HG03469 (cell line): ENCODE data around the gene CD59.
"Not testable (repeated sequence)": the region's sequence is repeated elsewhere in the genome, so short reads cannot be mapped to it uniquely, and the experiment has no call there.

Source experiments
- ATAC-seq: cut with Tn5 transposase; IDR thresholded peaks from one replicate; pipeline ENCODE4 v1.9.1; 2021; ENCODE audit warnings: mild to moderate bottlenecking, moderate library complexity, moderate number of reproducible peaks; ENCODE audit not compliant: unreplicated experiment

CD59 gene

DNA sequence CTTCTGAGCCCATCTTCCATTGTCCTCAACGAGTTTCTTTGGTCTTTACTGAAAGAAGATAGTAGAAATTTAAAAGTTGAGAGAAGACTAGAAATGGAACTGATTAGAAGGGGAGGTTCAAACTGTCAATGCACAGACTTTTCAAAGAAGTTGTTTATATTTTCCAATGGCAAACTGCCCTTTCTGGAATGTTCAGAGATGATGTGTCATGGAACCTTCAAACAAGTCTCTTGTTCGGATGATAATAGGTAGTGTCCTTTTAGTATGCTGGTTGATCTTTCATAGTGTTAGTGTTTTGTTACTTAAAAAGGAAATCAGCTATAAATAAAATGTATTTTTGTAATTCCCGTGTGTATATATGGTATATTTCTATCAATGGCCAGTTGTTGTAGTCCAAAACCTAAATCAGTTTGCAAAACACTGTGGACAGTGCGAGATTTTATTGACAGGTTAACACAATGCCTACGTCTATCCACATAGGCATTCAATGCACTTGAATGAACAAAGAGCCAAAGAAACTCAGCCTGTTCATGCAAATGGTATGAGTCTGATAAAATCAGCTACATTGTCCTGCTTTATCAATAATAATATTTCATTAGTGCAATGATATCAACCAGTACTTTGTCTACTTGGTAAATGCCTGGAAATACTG lies 66.5 kb downstream of the CD59 start:
- ATAC-seq: no peak

DNA sequence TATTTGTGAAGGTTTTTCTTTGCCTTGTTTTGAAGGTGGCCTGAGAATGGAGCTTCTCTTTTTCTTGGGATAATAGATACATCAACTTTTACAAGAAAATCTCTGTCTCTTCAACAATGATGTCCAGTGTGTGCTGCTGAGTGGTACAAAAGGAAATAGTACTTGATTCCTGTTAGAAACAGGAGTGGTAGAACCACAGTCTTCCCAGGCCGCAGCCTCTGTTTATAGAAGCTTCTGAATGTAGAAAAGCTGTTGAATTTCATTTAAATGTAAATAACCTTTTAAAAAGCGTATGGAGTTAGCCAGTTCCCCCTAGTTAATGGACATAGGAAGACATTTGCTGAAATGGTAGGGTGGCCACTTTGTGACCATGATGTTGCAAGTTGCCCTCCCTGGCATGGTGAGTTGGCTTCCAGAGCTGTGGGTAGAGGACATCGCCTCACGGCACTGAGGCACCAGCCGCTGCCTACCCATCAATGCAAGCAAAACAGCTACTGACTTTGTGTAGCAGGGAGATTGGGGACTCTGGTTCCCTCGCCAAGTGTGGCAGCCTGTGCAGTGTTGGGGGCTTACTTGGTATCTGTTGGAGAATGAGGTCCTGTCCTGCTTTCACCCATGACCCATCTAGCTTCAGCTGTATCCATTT lies 67.1 kb downstream of the CD59 start:
- ATAC-seq: no peak

DNA sequence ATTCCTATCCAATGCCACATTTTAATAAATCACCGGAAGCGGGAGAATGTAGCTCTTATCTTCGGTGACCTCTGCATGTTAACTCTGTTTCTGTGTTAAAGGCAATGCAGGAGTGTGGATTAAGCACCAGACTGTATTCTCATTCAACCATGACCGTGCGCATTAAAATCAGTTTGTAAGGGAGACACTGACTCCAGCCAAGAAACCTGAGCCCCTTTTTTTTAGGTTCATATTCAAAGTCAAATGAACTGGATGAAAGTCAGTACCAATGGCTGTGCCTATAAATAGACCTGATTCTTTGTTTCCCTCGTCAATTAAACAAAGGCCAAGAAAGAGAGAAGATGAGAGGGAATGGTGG lies 67.8 kb downstream of the CD59 start:
- ATAC-seq: no peak

DNA sequence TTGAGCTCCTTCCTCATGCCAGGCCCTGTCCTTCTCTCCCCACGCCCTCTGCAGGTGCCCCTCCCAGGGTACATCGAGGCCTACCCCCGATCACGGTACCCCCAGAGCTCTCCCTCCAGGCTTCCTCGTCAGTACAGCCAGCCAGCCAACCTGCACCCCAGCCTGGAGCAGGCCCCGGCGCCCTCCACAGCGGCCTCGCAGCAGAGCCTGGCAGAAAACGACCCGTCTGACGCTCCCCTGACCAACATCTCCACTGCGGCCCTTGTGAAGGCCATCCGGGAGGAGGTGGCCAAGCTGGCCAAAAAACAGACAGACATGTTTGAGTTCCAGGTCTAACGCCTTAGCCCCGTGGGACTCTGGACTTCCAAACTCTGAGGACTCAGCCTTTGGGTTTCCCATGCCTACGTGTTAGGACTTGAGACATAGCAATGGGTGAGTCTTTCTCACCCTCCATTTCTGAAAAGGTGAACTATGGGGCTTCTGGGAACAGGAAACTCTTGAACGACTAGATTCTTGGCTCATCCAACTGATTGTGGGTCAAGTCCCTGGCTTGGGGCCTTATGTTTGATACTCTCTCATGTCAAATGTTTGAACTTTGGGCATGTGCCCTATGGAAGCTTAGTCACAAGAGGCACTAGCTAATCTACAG lies 68.3 kb downstream of the CD59 start:
- no peak for ATAC-seq

DNA sequence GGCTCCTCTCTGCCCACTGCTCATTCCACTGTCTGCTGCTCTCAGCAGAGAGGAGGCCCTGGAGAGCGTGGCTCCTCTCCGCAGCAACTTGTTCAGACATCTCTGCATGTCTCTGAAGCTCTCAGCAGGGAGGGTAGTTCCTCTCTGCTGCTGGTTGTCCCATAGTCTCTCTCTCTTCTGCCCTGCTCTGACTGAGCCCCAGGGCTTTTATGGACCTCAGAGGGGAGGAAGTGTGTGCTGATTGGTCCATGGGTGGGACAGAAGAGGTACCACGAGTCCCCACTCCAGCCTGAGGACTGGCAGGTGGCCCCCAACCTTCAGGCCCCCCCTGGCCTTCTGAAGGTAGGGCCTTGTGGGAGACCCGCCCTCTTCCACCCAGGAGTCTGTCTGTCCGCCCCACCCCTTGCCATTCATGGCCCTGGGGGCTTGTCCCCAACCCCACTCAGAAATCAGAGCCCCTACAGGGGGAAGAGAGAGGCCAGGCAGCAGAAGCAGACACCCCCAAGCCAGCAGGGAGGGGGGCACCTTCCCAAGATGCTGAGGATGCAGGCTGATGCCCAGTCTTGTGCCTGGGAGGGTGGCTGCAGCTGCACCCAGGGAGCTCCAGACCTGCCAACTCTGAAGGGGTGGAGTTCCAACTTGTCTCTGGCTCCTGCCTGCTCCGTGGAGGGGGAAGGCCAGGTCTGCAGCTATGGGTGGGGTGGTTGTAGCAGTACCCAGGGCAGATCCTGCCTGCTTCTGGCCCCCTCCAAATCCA lies 70.7 kb downstream of the CD59 start:
- ATAC-seq: no peak

DNA sequence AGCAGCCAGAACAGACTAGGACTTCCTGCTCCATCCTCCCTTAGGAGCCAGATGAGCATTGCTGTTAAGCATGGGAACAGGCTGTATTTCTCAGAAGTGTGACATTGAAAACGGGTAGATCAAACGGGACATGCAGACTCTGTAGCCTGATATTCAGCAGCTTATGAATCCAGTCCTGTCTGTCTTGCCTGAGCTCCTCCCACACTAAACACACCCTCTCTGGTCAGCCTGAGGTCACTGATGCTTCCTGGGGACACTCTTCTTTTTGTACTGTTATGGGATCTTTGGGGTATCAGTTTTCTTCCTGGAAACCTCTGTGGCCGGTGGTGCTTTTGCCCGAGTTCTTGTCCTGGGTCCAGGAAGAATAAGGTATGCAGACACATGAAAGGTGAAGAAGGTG lies 71.4 kb downstream of the CD59 start:
- no peak for ATAC-seq

DNA sequence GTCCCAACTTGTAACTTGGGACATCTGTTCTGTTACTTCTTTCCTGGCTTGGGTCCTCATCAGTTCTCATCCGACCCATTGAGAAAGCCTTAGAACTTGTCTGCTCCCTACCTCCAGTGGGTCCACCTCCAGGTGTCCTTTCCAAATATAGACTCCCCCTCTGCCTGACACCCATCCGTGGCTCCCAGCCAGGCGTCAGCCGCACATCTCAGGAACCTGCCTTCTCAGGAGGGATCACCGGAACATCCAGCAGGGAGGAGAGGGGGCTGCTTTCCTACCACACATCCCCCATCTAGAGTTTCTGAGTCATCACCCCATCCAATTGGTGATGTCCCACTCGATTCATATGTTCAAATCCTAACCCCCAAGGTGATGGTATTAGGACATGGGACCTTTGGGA lies 72.1 kb downstream of the CD59 start:
- no peak for ATAC-seq

DNA sequence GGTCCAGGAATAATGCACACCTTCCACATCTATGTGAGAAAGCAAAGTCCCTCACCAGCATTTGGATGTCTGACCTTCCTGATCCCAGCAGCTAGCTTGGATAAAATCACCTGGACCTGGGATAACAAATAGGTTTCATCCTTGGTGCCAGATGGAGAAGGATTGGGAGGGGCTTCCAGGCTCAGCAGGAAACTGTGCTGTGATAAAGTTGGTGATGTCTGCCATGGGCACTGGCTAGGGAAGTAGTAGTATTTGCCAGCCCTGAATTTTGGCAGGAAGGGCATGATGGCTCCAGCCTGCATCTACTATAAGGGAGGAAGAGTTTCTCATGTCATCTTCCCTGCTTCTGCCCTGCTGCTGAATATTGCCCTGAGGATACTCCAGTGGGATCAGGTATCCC lies 73.1 kb downstream of the CD59 start:
- no peak for ATAC-seq

DNA sequence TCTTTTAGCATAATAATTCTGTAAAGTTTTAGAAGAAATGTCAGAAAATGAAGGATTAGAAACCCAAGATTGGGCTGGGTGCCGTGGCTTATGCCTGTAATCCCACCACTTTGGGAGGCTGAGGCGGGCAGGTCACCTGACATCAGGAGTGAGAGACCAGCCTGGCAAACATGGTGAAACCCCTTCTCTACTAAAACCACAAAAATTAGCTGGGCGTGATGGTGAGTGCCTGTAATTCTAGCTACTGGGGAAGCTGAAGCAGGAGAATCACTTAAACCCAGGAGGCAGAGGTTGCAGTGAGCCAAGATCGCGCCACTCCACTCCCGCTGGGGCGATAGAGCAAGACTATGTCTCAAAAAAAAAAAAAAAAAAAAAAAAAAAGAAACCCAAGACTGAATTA lies 74.7 kb downstream of the CD59 start:
- ATAC-seq: not testable (repeated sequence)

DNA sequence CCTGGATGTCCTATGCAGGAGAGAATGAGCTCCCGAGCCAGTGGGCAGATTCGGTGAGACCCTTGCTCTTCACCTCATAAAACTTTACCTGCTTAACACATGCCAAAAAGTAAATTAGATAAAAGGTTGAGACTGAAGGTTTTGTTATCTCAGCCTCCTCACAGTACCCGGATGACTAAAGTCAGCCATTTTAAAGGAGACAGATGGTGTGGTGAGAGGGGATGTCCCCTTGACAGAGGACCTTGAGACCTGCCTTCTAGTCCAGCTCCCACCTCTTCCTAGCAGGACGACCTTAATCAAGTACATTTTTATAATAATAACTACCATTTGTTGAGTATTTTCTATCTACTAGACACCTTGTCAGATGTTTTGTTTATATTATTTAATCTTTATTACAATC lies 75.3 kb downstream of the CD59 start:
- no peak for ATAC-seq

DNA sequence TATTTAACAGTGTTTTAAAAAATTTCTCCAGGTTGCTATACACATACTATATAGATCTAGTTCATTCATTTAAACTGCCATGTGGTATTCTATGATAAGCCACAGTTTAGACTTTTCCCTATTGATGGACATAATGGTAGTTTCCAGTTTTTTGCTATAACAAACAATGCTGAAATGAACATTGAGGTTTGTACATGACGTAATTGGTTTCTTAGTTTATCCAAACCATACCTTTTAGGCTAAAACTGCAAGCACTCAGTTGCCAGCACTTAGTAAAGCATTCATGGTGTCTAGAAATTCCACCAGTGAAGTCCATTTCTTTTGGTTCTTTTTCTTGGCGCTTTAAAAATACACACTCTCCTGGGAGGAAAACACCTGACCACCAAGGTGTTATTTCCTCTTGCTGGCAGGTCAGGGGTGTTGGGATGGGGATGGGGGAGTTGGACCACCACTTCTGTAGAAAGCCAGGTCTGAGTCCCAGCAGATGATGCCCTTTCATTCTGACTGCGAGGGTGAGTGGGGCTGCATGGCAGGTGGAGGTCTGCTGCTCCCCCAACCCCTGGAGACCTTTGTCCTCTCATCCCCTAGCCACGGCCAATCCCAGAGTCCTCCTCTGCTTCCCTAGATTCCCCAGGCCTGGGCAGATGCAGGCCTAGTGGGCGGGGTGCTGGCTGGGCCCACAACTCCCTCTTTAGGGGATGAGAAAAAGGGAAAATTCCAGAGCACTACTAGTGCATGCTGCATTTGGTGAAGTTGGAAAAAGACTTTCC lies 76.7 kb downstream of the CD59 start:
- ATAC-seq: no peak

DNA sequence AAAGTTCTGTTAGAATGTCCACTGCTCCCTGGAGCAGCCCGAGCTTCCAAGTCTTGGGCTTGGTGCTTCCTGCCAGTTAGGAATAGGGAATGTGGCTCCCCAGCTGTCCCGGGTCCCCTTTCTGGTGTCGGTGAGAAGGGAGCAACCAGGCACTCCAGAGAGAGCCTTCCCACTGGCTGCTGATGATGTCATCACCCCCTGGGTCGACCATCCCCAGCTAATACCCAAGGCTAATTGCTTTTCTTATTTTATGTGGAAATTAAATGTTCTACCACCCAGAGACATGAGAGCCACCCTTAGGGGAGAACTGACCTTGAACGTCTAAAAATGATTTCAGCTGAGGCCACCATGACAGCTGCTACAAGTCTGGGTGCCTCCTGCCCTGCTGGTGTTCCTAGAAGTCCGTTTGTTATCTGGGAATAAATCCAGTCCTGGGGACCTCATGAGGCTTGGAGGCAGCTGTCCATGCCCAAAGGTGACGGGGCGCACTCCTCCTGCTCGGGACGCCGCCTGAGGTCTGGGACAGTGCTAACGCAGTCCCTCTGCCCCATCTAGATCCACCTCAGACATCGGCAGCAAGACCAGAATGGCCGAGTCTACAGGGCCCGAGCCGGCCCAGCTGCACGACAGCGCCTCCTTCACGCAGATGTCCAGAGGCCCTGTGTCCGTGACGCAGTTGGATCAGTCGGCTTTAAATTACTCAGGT lies 77.9 kb downstream of the CD59 start:
- no peak for ATAC-seq

DNA sequence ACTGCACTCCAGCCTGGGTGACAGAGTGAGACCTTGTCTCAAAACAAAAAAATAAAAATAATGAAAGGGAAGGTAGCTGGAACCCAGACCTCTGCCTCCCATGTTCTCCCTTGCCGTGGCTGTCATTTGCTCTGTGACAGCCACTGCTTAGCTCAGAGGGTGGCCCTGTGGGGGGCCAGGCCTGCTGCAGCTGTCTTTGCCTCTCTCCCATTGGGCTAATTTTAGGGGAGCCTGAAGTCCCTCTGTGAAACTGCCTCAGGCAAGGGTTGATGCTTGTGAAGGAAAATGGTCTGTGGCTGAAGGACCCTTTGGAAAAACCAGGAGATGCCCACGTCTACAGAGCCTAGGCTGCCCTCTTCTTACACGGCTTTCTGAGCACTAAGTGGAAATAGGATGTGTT lies 78.5 kb downstream of the CD59 start:
- no peak for ATAC-seq

DNA sequence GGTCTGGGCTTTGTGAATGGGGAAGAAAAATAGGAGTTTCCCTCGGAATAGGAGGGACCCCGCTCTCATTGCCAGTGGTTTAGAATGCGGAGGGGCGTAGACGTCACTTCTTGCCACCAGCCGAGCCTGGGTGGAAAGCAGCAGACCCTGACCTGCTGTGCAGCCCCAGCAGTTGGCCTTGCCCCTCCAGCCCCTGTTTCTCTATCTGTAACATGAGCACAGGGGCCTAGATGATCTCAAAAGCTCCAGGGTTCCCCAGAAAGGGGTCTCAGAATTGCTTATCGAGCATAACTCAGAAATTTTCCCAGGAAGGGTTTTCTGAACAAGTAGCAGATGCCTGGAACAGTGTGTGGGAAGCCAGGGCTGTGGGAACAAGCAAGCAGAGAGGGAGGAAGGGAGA lies 79.5 kb downstream of the CD59 start:
- no peak for ATAC-seq

DNA sequence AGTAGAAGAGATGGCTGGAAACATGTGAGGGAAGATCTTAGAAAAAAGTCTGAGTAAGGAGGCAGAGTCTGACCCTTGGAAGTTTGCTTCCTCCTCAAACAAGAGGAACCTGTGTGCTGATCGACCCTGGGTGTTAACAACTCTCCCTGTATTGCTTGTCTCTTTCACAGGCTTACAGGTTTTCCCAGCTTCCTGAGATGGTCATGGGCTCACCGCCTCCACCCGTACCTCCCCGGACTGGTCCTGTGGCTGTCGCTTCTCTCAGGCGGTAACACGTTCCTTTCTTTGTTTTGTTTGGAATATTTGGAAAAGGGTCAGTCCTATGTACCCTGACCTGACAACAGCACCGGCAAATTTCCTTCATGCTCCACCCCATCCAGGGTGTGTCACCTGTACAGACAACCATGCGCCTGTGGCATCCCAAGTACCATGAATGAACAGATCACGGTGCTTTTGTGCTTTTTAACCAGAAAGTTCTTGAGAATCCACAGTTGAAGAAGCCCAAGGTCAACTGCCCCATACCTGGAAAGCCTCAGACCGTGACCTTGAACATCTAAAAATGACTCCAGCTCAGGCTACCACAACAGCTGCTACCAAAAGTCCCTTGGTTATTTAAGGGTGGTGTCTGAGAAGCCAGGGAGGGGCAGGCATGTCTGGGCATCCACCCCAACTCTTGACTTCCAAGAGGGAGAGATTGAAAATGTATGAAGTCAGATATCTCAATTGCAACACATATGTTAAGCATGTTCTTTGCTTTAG lies 80.2 kb downstream of the CD59 start:
- peak; percentile 61 for ATAC-seq

DNA sequence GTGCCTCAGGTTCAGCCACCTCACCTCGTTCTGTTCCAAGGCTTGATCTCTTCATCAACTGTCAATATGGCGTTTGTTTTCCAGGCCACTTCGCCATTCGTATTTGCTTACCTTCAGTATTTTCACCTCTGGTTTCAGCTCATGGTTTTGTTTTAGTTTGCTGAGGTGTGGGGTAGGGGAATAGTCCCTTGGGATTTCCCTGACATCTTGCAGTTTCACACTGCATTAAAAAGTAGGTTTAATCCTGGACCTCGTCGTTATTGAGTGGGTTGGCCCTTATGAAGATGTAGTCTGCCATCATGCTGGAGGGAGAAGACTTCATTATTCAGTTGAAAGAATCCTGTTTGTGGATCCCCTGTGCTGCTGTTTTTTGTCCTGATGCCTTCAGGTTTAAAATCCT lies 81.6 kb downstream of the CD59 start:
- ATAC-seq: no peak
